ENCODE measurements around the gene TMEM271. TPM values are rescaled to one million over a fixed set of nuclear protein-coding genes. Genes with fewer than 3 reads are reported as not detected.

TMEM271 gene
- total and polyA plus RNA-seq, 5 donors from 2014 or later = not detected

GRCh38 chr4:524196-524595, 51.9 kb downstream of the TMEM271 start:
- Histone ChIP-seq H3K4me1 (ENCODE audit: control insufficient read depth, insufficient read depth, low read length, poor library complexity, severe bottlenecking) (no peaks in the 10 kb centered on the region), H3K27ac (ENCODE audit: insufficient read depth, low read length, poor library complexity, severe bottlenecking) (no peak overlapping the region), H3K4me3 (ENCODE audit: low read depth, low read length) (no peak overlapping the region), H3K36me3 (ENCODE audit: control insufficient read depth, insufficient read depth, low read length) (peaks cover 59% of the 10 kb centered on the region), H3K27me3 (ENCODE audit: control insufficient read depth, insufficient read depth, low read length) (no peaks in the 10 kb centered on the region), H3K9me3 (ENCODE audit: control insufficient read depth in 2 of 2, low read length in 2 of 2) (no peaks in the 10 kb centered on the region)
- Mint-ChIP-seq H3K4me3 (no peak overlapping the region), H3K27me3 (no peaks in the 10 kb centered on the region), H3K4me1 (peaks cover 0 to 3% (median 1%) of the 10 kb centered on the region in 4 donors), H3K27ac (no peak overlapping the region), H3K9me3 (no peaks in the 10 kb centered on the region), H3K36me3 (peaks cover 68% of the 10 kb centered on the region)
- DNase-seq = no peak
- ATAC-seq (ENCODE audit: low read depth in 2 of 2) = no peak

Other genes with a start within 250 kb of the TMEM271 start
- 17.3 TPM for gene ZNF141, start 238.5 kb downstream of the TMEM271 start, total RNA-seq
- 10 to 100 TPM in 3 of 4 donors, 1 to 10 TPM in 1; 8.2 to 12.0 (median 10.7) TPM for gene ZNF141, start 238.5 kb downstream of the TMEM271 start, polyA plus RNA-seq
- 37.8 TPM for gene ZNF721, start 77.1 kb downstream of the TMEM271 start, total RNA-seq
- gene ZNF721, start 77.1 kb downstream of the TMEM271 start, polyA plus RNA-seq = 10 to 100 TPM; 36.8 to 44.8 (median 37.9) TPM
- 80.6 TPM for gene PIGG, start 77.1 kb downstream of the TMEM271 start, total RNA-seq
- 10 to 100 TPM; 28.3 to 32.8 (median 31.0) TPM for gene PIGG, start 77.1 kb downstream of the TMEM271 start, polyA plus RNA-seq
- gene PDE6B, start 49.3 kb upstream of the TMEM271 start, total RNA-seq = 12.3 TPM
- gene PDE6B, start 49.3 kb upstream of the TMEM271 start, polyA plus RNA-seq = 10 to 100 TPM; 13.6 to 19.8 (median 16.4) TPM
- 123 TPM for gene ATP5ME, start 98.0 kb upstream of the TMEM271 start, total RNA-seq
- gene ATP5ME, start 98.0 kb upstream of the TMEM271 start, polyA plus RNA-seq = 100 to 1,000 TPM; 386 to 442 (median 418) TPM
- 13.9 TPM for gene MYL5, start 98.2 kb upstream of the TMEM271 start, total RNA-seq
- 1 to 10 TPM; 3.3 to 4.8 (median 4.6) TPM for gene MYL5, start 98.2 kb upstream of the TMEM271 start, polyA plus RNA-seq
- gene SLC49A3, start 112.9 kb upstream of the TMEM271 start, total RNA-seq = 2.6 TPM
- gene SLC49A3, start 112.9 kb upstream of the TMEM271 start, polyA plus RNA-seq = under 1 TPM; 0.32 to 0.84 (median 0.59) TPM
- gene PCGF3, start 129.5 kb upstream of the TMEM271 start, total RNA-seq = 71.8 TPM
- 1 to 10 TPM; 3.2 to 6.1 (median 4.6) TPM for gene PCGF3, start 129.5 kb upstream of the TMEM271 start, polyA plus RNA-seq
- gene CPLX1, start 249.8 kb upstream of the TMEM271 start, total RNA-seq = 0.62 TPM
- gene CPLX1, start 249.8 kb upstream of the TMEM271 start, polyA plus RNA-seq = under 1 TPM in 1 of 4 donors, not detected in 3; 0.16 TPM